A673 (cell line): ENCODE measurements around the gene PTCH1. TPM values are rescaled to one million over a fixed set of nuclear protein-coding genes. Genes with fewer than 3 reads are reported as not detected.

ENCODE experiments used
- BruUV-seq: library from RNA; stranded (reverse); fragments of 400-500 nt; replicated peaks from 2 replicates; lab custom pipeline; 2021; lab: Mats Ljungman, UMichigan
- CTCF ChIA-PET: fragments of 300-600 bp; sonication (Branson Sonifier 250); formaldehyde crosslinking; loops from one replicate; lab custom pipeline; 2022; ENCODE audit warnings: antibody characterized with exemption; lab: Charles Lee
- POLR2A ChIA-PET: fragments of 300-600 bp; sonication (Branson Sonifier 250); formaldehyde crosslinking; loops from one replicate; lab custom pipeline; 2022; ENCODE audit warnings: antibody characterized with exemption; ENCODE audit not compliant: low non-redundant PET; lab: Charles Lee
- DNase-seq: peaks from one replicate; pipeline ENCODE4 v3.0.0-alpha.2; 2015; ENCODE audit warnings: low spot score
- H3K27ac ChIP-seq: fragments of 200-600 bp; sonication (generic); 2 replicates; pipeline ENCODE4 v1.5.1; 2016; ENCODE audit warnings: mixed run types, low read depth, mild to moderate bottlenecking, mixed read lengths, antibody characterized with exemption, low read length; ENCODE audit not compliant: poor library complexity, severe bottlenecking
- H3K27me3 ChIP-seq: fragments of 200-600 bp; sonication (generic); replicated peaks from 2 replicates; pipeline ENCODE4 v1.6.1; 2017; ENCODE audit warnings: mixed run types, low read depth, mild to moderate bottlenecking, mixed read lengths, antibody characterized with exemption, low read length; ENCODE audit not compliant: insufficient read depth, poor library complexity
- H3K36me3 ChIP-seq: fragments of 200-600 bp; sonication (generic); 2 replicates; pipeline ENCODE4 v1.6.1; 2016; ENCODE audit warnings: mixed run types, mild to moderate bottlenecking, mixed read lengths, antibody characterized with exemption, low read length; ENCODE audit not compliant: insufficient read depth, poor library complexity, severe bottlenecking
- H3K4me1 ChIP-seq: fragments of 200-600 bp; sonication (generic); 2 replicates; pipeline ENCODE4 v1.6.1; 2017; ENCODE audit warnings: mixed run types, mild to moderate bottlenecking, mixed read lengths, antibody characterized with exemption, low read length; ENCODE audit not compliant: insufficient read depth, poor library complexity, severe bottlenecking
- H3K4me3 ChIP-seq: fragments of 200-600 bp; sonication (generic); 2 replicates; pipeline ENCODE4 v1.5.1; 2016; ENCODE audit warnings: low read depth, mixed run types, mild to moderate bottlenecking, mixed read lengths, low read length; ENCODE audit not compliant: poor library complexity, severe bottlenecking
- H3K9me3 ChIP-seq: fragments of 200-600 bp; sonication (generic); 2 replicates; pipeline ENCODE4 v1.6.1; 2016; ENCODE audit warnings: mixed run types, low read depth, mild to moderate bottlenecking, mixed read lengths, antibody characterized with exemption, low read length; ENCODE audit not compliant: poor library complexity, severe bottlenecking
- CTCF ChIP-seq: fragments of 300-800, 200-600 bp; sonication (generic); conservative IDR thresholded peaks from 2 replicates; pipeline ENCODE4 v1.5.1; 2017; ENCODE audit warnings: low read depth, mild to moderate bottlenecking, antibody characterized with exemption, low read length, moderate library complexity, mixed read lengths
- EZH2 ChIP-seq: fragments of 200-600 bp; sonication (generic); IDR thresholded peaks from 2 replicates; pipeline ENCODE4 v1.6.1; 2017; ENCODE audit warnings: borderline replicate concordance, low read depth, mild to moderate bottlenecking, mixed read lengths, antibody characterized with exemption, low read length; ENCODE audit not compliant: poor library complexity, severe bottlenecking
- intact Hi-C: fragments of 100-400 bp; cut with micrococcal nuclease; formaldehyde crosslinking; loops from one replicate; pipeline ENCODE4 v1.10.0; 2022; ENCODE audit not compliant: unreplicated experiment
- total RNA-seq: library from RNA; stranded (reverse); gene quantifications from 2 replicates; pipeline ENCODE4 v1.2.3, GENCODE V29; 2021

PTCH1 gene
- total RNA-seq, 1 experiment from 2014 or later: 36.5 TPM

GRCh38 chr9:95462249-95463147 lies 54.3 kb downstream of the PTCH1 start:
- H3K36me3 ChIP-seq: peaks cover 71% of the 10 kb centered on the region

GRCh38 chr9:95461448-95462248 lies 55.1 kb downstream of the PTCH1 start:
- no TSS peak for BruUV-seq
- Histone ChIP-seq H3K4me1 (peaks cover 27% of the 10 kb centered on the region), H3K27me3 (no peaks in the 10 kb centered on the region), H3K27ac (peak overlapping the region; percentile 79), H3K36me3 (peaks cover 72% of the 10 kb centered on the region), H3K4me3 (no peak overlapping the region), H3K9me3 (no peaks in the 10 kb centered on the region)
- intact Hi-C loops: no loop called here
- ChIA-PET CTCF (no interaction called here), POLR2A (no interaction called here)
- no peak for TF ChIP-seq CTCF
- DNase-seq: no peak

More at GRCh38 chr9:95462249-95463147, 54.3 kb downstream of the PTCH1 start:
- H3K4me1 ChIP-seq: peaks cover 27% of the 10 kb centered on the region
- no TSS peak for BruUV-seq
- no peaks in the 10 kb centered on the region for H3K27me3 ChIP-seq
- H3K27ac ChIP-seq: peak overlapping the region; percentile 79
- no peaks in the 10 kb centered on the region for H3K9me3 ChIP-seq
- POLR2A ChIA-PET: no interaction called here
- H3K4me3 ChIP-seq: peak overlapping the region; percentile 17
- DNase-seq: peak; percentile 85
- CTCF ChIA-PET: no interaction called here
- intact Hi-C loops: no loop called here
- TF ChIP-seq EZH2 (no peak), CTCF (no peak)

- H3K4me3 ChIP-seq: no peak overlapping the region
- no peak for DNase-seq
- CTCF ChIA-PET: no interaction called here
- TF ChIP-seq EZH2 (no peak), CTCF (no peak)
- peaks cover 73% of the 10 kb centered on the region for H3K36me3 ChIP-seq
- no TSS peak for BruUV-seq
- no peaks in the 10 kb centered on the region for H3K27me3 ChIP-seq
- peaks cover 27% of the 10 kb centered on the region for H3K4me1 ChIP-seq
- no peaks in the 10 kb centered on the region for H3K9me3 ChIP-seq
- POLR2A ChIA-PET: no interaction called here
- H3K27ac ChIP-seq: no peak overlapping the region
- intact Hi-C loops: no loop called here
Measured at GRCh38 chr9:95460518-95461164, 56.1 kb downstream of the PTCH1 start.
